GM23338 (cell line): ENCODE measurements around the gene SEMA3E. TPM values are rescaled to one million over a fixed set of nuclear protein-coding genes. Genes with fewer than 3 reads are reported as not detected.

Experiments used
- ATAC-seq: fragments of 200-7000 bp; cut with Tn5 transposase; 3 replicates; pipeline ENCODE4 v1.9.1; 2020
- DNase-seq: peaks from one replicate; pipeline ENCODE4 v3.0.0-alpha.2; 2015; ENCODE audit warnings: low spot score
- H2AFZ ChIP-seq: fragments of 200-600 bp; sonication (generic); 2 replicates; pipeline ENCODE4 v1.8.0; 2016; ENCODE audit warnings: antibody characterized with exemption, mild to moderate bottlenecking, moderate library complexity
- H3F3A ChIP-seq: fragments of 200-600 bp; sonication (generic); replicated peaks from 2 replicates; pipeline ENCODE4 v1.8.0; 2017; ENCODE audit warnings: antibody characterized with exemption, mixed run types, low read depth
- H3K27ac ChIP-seq: fragments of 200-600 bp; sonication (generic); 2 replicates; pipeline ENCODE4 v1.6.1; 2016; ENCODE audit warnings: low read depth
- H3K27me3 ChIP-seq: fragments of 200-600 bp; sonication (generic); 2 replicates; pipeline ENCODE4 v1.8.0; 2016; ENCODE audit warnings: mild to moderate bottlenecking, mixed run types, moderate library complexity; ENCODE audit not compliant: insufficient read depth
- H3K36me3 ChIP-seq: fragments of 200-600 bp; sonication (generic); 2 replicates; pipeline ENCODE4 v1.8.0; 2016; ENCODE audit warnings: mild to moderate bottlenecking; ENCODE audit not compliant: insufficient read depth
- H3K4me1 ChIP-seq: fragments of 200-600 bp; sonication (generic); 2 replicates; pipeline ENCODE4 v1.8.0; 2016; ENCODE audit warnings: mild to moderate bottlenecking, moderate library complexity; ENCODE audit not compliant: insufficient read depth
- H3K4me2 ChIP-seq: fragments of 200-600 bp; sonication (generic); 2 replicates; pipeline ENCODE4 v1.7.1; 2017; ENCODE audit warnings: mixed run types
- H3K4me3 ChIP-seq: fragments of 200-600 bp; sonication (generic); 2 replicates; pipeline ENCODE4 v1.6.1; 2016; ENCODE audit warnings: mixed run types
- H3K79me2 ChIP-seq: fragments of 200-600 bp; sonication (generic); replicated peaks from 2 replicates; pipeline ENCODE4 v1.8.0; 2017; ENCODE audit warnings: mild to moderate bottlenecking; ENCODE audit not compliant: insufficient read depth
- H3K9me2 ChIP-seq: fragments of 200-600 bp; sonication (generic); 2 replicates; pipeline ENCODE4 v1.8.0; 2017; ENCODE audit not compliant: insufficient read depth
- H4K20me1 ChIP-seq: fragments of 200-600 bp; sonication (generic); replicated peaks from 2 replicates; pipeline ENCODE4 v1.8.0; 2017; ENCODE audit warnings: mild to moderate bottlenecking; ENCODE audit not compliant: insufficient read depth
- H3K27ac Mint-ChIP-seq: 2 replicates; pipeline ENCODE4 v1.8.0; 2020; ENCODE audit warnings: inconsistent platforms, mild to moderate bottlenecking, moderate library complexity, mixed read lengths
- H3K27me3 Mint-ChIP-seq: 3 replicates; pipeline ENCODE4 v1.8.0; 2022; ENCODE audit warnings: low read depth, mild to moderate bottlenecking, moderate library complexity, mixed read lengths, inconsistent platforms; ENCODE audit not compliant: insufficient read depth, poor library complexity
- H3K36me3 Mint-ChIP-seq: 3 replicates; pipeline ENCODE4 v1.8.0; 2021; ENCODE audit warnings: low read depth, mild to moderate bottlenecking, inconsistent platforms, moderate library complexity, mixed read lengths
- H3K4me1 Mint-ChIP-seq: 3 replicates; pipeline ENCODE4 v1.8.0; 2020; ENCODE audit warnings: mild to moderate bottlenecking, inconsistent platforms, mixed read lengths
- H3K4me3 Mint-ChIP-seq: 3 replicates; pipeline ENCODE4 v1.8.0; 2021; ENCODE audit warnings: moderate library complexity, mild to moderate bottlenecking, inconsistent platforms, mixed read lengths
- H3K9me3 Mint-ChIP-seq: 3 replicates; pipeline ENCODE4 v1.8.0; 2020; ENCODE audit warnings: moderate library complexity, mild to moderate bottlenecking, inconsistent platforms, mixed read lengths
- CREB1 ChIP-seq: fragments of 250-450 bp; sonication (Bioruptor Pico); IDR thresholded peaks from 2 replicates; pipeline ENCODE4 v1.5.0; 2020; ENCODE audit warnings: low read depth, mild to moderate bottlenecking, moderate library complexity
- EZH2 ChIP-seq: fragments of 200-600 bp; sonication (generic); IDR thresholded peaks from one replicate; pipeline ENCODE4 v1.8.0; 2017; ENCODE audit warnings: antibody characterized with exemption, mild to moderate bottlenecking, low read depth; ENCODE audit not compliant: unreplicated experiment
- EZH2phosphoT487 ChIP-seq: fragments of 200-600 bp; sonication (generic); IDR thresholded peaks from one replicate; pipeline ENCODE4 v1.8.1; 2018; ENCODE audit warnings: antibody characterized with exemption; ENCODE audit not compliant: unreplicated experiment
- JUNB ChIP-seq: IDR thresholded peaks from one replicate; pipeline ENCODE4 v1.6.1; 2016; ENCODE audit warnings: antibody characterized with exemption; ENCODE audit not compliant: unreplicated experiment
- NANOG ChIP-seq: IDR thresholded peaks from 2 replicates; pipeline ENCODE4 v1.6.1; 2016; ENCODE audit warnings: antibody characterized with exemption, borderline replicate concordance
- POLR2AphosphoS5 ChIP-seq: IDR thresholded peaks from 2 replicates; pipeline ENCODE4 v1.6.1; 2016; ENCODE audit warnings: antibody characterized with exemption, low read depth
- REST ChIP-seq: IDR thresholded peaks from one replicate; pipeline ENCODE4 v1.6.1; 2018; ENCODE audit warnings: antibody characterized with exemption; ENCODE audit not compliant: unreplicated experiment
- STAT1 ChIP-seq: IDR thresholded peaks from one replicate; pipeline ENCODE4 v1.6.1; 2016; ENCODE audit warnings: antibody characterized with exemption; ENCODE audit not compliant: unreplicated experiment
- ZNF114 ChIP-seq: fragments of 250-450 bp; sonication (Bioruptor Pico); IDR thresholded peaks from 2 replicates; pipeline ENCODE4 v1.5.0; 2020; ENCODE audit warnings: mild to moderate bottlenecking, moderate library complexity
- ZNF331 ChIP-seq: fragments of 250-450 bp; sonication (Bioruptor Pico); IDR thresholded peaks from 2 replicates; pipeline ENCODE4 v1.5.0; 2020; ENCODE audit warnings: low read depth, mild to moderate bottlenecking, moderate library complexity
- ZNF462 ChIP-seq: fragments of 250-450 bp; sonication (Bioruptor Pico); IDR thresholded peaks from 2 replicates; pipeline ENCODE4 v1.5.0; 2020; ENCODE audit warnings: mild to moderate bottlenecking, moderate library complexity
- polyA plus RNA-seq: library from polyadenylated mRNA; unstranded; fragments of >200 nt; fragmentation: Nextera tagmentation; extraction: Ambion mirVana; gene quantifications from 2 replicates; pipeline ENCODE4 v1.2.1, GENCODE V29; 2016
- total RNA-seq: library from RNA; depleted of rRNA; stranded (reverse); fragments of >200 nt; shearing (Covaris generic); gene quantifications from 2 replicates; pipeline ENCODE4 v1.2.3, GENCODE V29; 2014
- TF ChIP-seq, protein P1 (sequence below), 2 experiments: fragments of 200-600 bp in 1 of 2; sonication (generic) in 1 of 2; conservative IDR thresholded peaks; 2 replicates each; pipeline versions ENCODE4 v1.5.1 to v1.6.1; 2016 to 2017; ENCODE audit warnings: antibody characterized with exemption in 2 of 2, low read depth in 2 of 2, mild to moderate bottlenecking in 2 of 2, moderate library complexity in 1 of 2
- TF ChIP-seq, protein P2 (sequence below): IDR thresholded peaks from 2 replicates; pipeline ENCODE4 v1.6.1; 2016; ENCODE audit warnings: antibody characterized with exemption

The SEMA3E gene
- total and polyA plus RNA-seq, 2 experiments from 2014 or later: 5.4 to 15.7 TPM

- no peaks in the 10 kb centered on the region for H3K79me2 ChIP-seq
- no peak overlapping the region for H3K4me3 ChIP-seq
- TF ChIP-seq REST (no peak), CREB1 (CRISPR knock-in tag) (no peak), NANOG (no peak), ZNF114 (CRISPR knock-in tag) (no peak), POLR2AphosphoS5 (no peak), EZH2phosphoT487 (no peak), EZH2 (no peak), ZNF331 (no peak), JUNB (no peak), ZNF462 (CRISPR knock-in tag) (no peak), STAT1 (no peak)
- TF ChIP-seq, protein P1, sequence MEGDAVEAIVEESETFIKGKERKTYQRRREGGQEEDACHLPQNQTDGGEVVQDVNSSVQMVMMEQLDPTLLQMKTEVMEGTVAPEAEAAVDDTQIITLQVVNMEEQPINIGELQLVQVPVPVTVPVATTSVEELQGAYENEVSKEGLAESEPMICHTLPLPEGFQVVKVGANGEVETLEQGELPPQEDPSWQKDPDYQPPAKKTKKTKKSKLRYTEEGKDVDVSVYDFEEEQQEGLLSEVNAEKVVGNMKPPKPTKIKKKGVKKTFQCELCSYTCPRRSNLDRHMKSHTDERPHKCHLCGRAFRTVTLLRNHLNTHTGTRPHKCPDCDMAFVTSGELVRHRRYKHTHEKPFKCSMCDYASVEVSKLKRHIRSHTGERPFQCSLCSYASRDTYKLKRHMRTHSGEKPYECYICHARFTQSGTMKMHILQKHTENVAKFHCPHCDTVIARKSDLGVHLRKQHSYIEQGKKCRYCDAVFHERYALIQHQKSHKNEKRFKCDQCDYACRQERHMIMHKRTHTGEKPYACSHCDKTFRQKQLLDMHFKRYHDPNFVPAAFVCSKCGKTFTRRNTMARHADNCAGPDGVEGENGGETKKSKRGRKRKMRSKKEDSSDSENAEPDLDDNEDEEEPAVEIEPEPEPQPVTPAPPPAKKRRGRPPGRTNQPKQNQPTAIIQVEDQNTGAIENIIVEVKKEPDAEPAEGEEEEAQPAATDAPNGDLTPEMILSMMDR (conservative IDR thresholded peaks at IDR 0.05; ENCODE audit: low read depth in 2 of 2): no peak
- TF ChIP-seq, protein P2, sequence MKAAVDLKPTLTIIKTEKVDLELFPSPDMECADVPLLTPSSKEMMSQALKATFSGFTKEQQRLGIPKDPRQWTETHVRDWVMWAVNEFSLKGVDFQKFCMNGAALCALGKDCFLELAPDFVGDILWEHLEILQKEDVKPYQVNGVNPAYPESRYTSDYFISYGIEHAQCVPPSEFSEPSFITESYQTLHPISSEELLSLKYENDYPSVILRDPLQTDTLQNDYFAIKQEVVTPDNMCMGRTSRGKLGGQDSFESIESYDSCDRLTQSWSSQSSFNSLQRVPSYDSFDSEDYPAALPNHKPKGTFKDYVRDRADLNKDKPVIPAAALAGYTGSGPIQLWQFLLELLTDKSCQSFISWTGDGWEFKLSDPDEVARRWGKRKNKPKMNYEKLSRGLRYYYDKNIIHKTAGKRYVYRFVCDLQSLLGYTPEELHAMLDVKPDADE: no peak
- H3K4me2 ChIP-seq: no peak overlapping the region
- no peaks in the 10 kb centered on the region for H3K36me3 ChIP-seq
- H3K27ac ChIP-seq: no peak overlapping the region
- no peaks in the 10 kb centered on the region for H4K20me1 ChIP-seq
- H3K27me3 ChIP-seq: no peaks in the 10 kb centered on the region
- no peaks in the 10 kb centered on the region for H3K4me1 Mint-ChIP-seq
- H3K27ac Mint-ChIP-seq: no peak overlapping the region
- H3F3A ChIP-seq: no peaks in the 10 kb centered on the region
- no peaks in the 10 kb centered on the region for H3K36me3 Mint-ChIP-seq
- H3K4me3 Mint-ChIP-seq: no peak overlapping the region
- H3K9me2 ChIP-seq: no peaks in the 10 kb centered on the region
- ATAC-seq: no peak
- H2AFZ ChIP-seq: no peak overlapping the region
- DNase-seq: no peak
- H3K4me1 ChIP-seq: no peaks in the 10 kb centered on the region
- no peaks in the 10 kb centered on the region for H3K27me3 Mint-ChIP-seq
- peaks cover 6% of the 10 kb centered on the region; the same call in 2 of the 3 replicates for H3K9me3 Mint-ChIP-seq
Measured at GRCh38 chr7:83548250-83548649, 100.7 kb downstream of the SEMA3E start.
